ENCODE data around the gene SOX18. TPM values are rescaled to one million over a fixed set of nuclear protein-coding genes. Genes with fewer than 3 reads are reported as not detected.

The SOX18 gene
- total and polyA plus RNA-seq, 2 of the 13 experiments (the other 11 are each of a cell fraction or from before 2014, with no cell fraction given), result 1.6 to 1.9 TPM

- TF ChIP-seq IKZF5 (CRISPR knock-in tag; IDR thresholded peaks at IDR 0.05) (peak; percentile 62; the same call in 1 of the 2 replicates), NFATC3 (CRISPR knock-in tag; IDR thresholded peaks at IDR 0.05) (0 out of 2 replicates have a peak, but pooled peaks have one; percentile 65), ZNF281 (CRISPR knock-in tag; IDR thresholded peaks at IDR 0.05; ENCODE audit: borderline replicate concordance) (peak; percentile 81; the same call in 1 of the 2 replicates), GATAD1 (CRISPR knock-in tag; IDR thresholded peaks at IDR 0.05) (peak; percentile 42; the same call in 1 of the 2 replicates), CREB3 (CRISPR knock-in tag; IDR thresholded peaks at IDR 0.05) (0 out of 2 replicates have a peak, but pooled peaks have one; percentile 58), BORCS8-MEF2B (CRISPR knock-in tag; IDR thresholded peaks at IDR 0.05) (peak; percentile 60), RFX3 (CRISPR knock-in tag; IDR thresholded peaks at IDR 0.05) (0 out of 2 replicates have a peak, but pooled peaks have one; percentile 34), ZNF263 (CRISPR knock-in tag; IDR thresholded peaks at IDR 0.05) (peak; percentile 69; the same call in 1 of the 2 replicates), PHB2 (IDR thresholded peaks at IDR 0.05; ENCODE audit: partially characterized antibody) (no peak), JARID2 (CRISPR knock-in tag; IDR thresholded peaks at IDR 0.05; ENCODE audit: insufficient replicate concordance) (no peak), ARID2 (CRISPR knock-in tag; IDR thresholded peaks at IDR 0.05; ENCODE audit: borderline replicate concordance) (peak; percentile 96), KLF6 (CRISPR knock-in tag; IDR thresholded peaks at IDR 0.05) (peak; percentile 67), ZNF276 (CRISPR knock-in tag; IDR thresholded peaks at IDR 0.05; ENCODE audit: low read depth) (0 out of 2 replicates have a peak, but pooled peaks have one; percentile 27), ZNF607 (CRISPR knock-in tag; IDR thresholded peaks at IDR 0.05; ENCODE audit: borderline replicate concordance) (0 out of 2 replicates have a peak, but pooled peaks have one; percentile 12), REPIN1 (CRISPR knock-in tag; IDR thresholded peaks at IDR 0.05; ENCODE audit: borderline replicate concordance, low read depth) (peak; percentile 44; the same call in 1 of the 2 replicates), NFKBIZ (CRISPR knock-in tag; IDR thresholded peaks at IDR 0.05) (peak; percentile 80; the same call in 1 of the 2 replicates), TFDP2 (CRISPR knock-in tag; IDR thresholded peaks at IDR 0.05) (no peak; the same call in 1 of the 2 replicates), MYPOP (CRISPR knock-in tag; IDR thresholded peaks at IDR 0.05) (peak; percentile 65), ZNF484 (CRISPR knock-in tag; IDR thresholded peaks at IDR 0.05; ENCODE audit: borderline replicate concordance, low read depth) (no peak)
Measured at GRCh38 chr20:64041040-64041780, 8.2 kb downstream of the SOX18 start (continued).

Data from HepG2 (cell line).